K562 (cell line): Measurements from ENCODE around the gene EXOC7. TPM values are rescaled to one million over a fixed set of nuclear protein-coding genes. Genes with fewer than 3 reads are reported as not detected.

Source experiments
- ATAC-seq: fragments of 200-7000 bp; cut with Tn5 transposase; 3 replicates; pipeline ENCODE4 v1.9.1; 2020; ENCODE audit warnings: moderate library complexity
- BruUV-seq: library from RNA; stranded (reverse); fragments of 400-500 nt; replicated peaks from 2 replicates; lab custom pipeline; 2021; lab: Mats Ljungman, UMichigan
- CTCF ChIA-PET: fragments of 300-600 bp; formaldehyde crosslinking; extraction: SDS; loops from one replicate; lab custom pipeline; 2021; ENCODE audit warnings: low intra/inter-chr PET ratio; lab: Yijun Ruan, JAX
- POLR2A ChIA-PET: fragments of 300-600, 350-650 bp; sonication (Branson Sonifier 250); formaldehyde crosslinking; extraction: SDS; loops from one replicate; lab custom pipeline; 2021; ENCODE audit warnings: antibody characterized with exemption, inconsistent platforms; lab: Yijun Ruan, JAX
- DNase-seq, 4 experiments: peaks; one replicate each; pipeline versions ENCODE4 v3.0.0 to v3.0.0-alpha.2; 2011 to 2018; ENCODE audit warnings: low spot score in 3 of 4, mixed read lengths in 3 of 4; ENCODE audit errors: extremely low read depth in 1 of 4
- FAIRE-seq: peaks from 2 replicates; lab custom pipeline; 2011; peaks lifted over from hg19 to GRCh38; lab: Jason Lieb, UNC
- H2AFZ ChIP-seq: 2 replicates; pipeline ENCODE4 v1.6.0; 2011; ENCODE audit warnings: low read depth, low read length, control low read depth, inconsistent platforms
- H3K27ac ChIP-seq: fragments of 200-600 bp; 3 replicates; pipeline ENCODE4 v1.8.0; 2011; ENCODE audit warnings: low read depth, mild to moderate bottlenecking, control low read depth, inconsistent platforms, low read length, moderate library complexity, mixed read lengths; ENCODE audit errors: extremely low read depth
- H3K27me3 ChIP-seq, 2 experiments: fragments of 300-600 bp in 1 of 2; 2 replicates in 1 of 2; 3 replicates in 1 of 2; pipeline versions ENCODE4 v1.6.0 to v1.8.0; 2011; ENCODE audit warnings: inconsistent platforms in 2 of 2, low read length in 2 of 2, mild to moderate bottlenecking in 1 of 2, mixed read lengths in 1 of 2, moderate library complexity in 1 of 2; ENCODE audit not compliant: control insufficient read depth in 2 of 2, insufficient read depth in 2 of 2
- H3K36me3 ChIP-seq: fragments of 300-600 bp; 3 replicates; pipeline ENCODE4 v1.8.0; 2011; ENCODE audit warnings: mild to moderate bottlenecking, low read length, inconsistent platforms; ENCODE audit not compliant: control insufficient read depth, insufficient read depth
- H3K4me1 ChIP-seq, 2 experiments: fragments of 200-600 bp in 1 of 2; replicated peaks in 1 of 2; 2 replicates in 1 of 2; 3 replicates in 1 of 2; pipeline versions ENCODE4 v1.5.1 to v1.8.0; 2011; ENCODE audit warnings: inconsistent platforms in 2 of 2, low read length in 2 of 2, mild to moderate bottlenecking in 1 of 2, mixed read lengths in 1 of 2, moderate library complexity in 1 of 2; ENCODE audit not compliant: control insufficient read depth in 2 of 2, insufficient read depth in 2 of 2
- H3K4me2 ChIP-seq: 2 replicates; pipeline ENCODE4 v1.6.1; 2011; ENCODE audit warnings: low read length, control low read depth, inconsistent platforms, mixed read lengths; ENCODE audit not compliant: insufficient read depth
- H3K4me3 ChIP-seq: fragments of 200-600 bp; sonication (generic), shearing (Covaris generic); 2 replicates; pipeline ENCODE4 v1.5.1; 2016; ENCODE audit warnings: control low read depth, inconsistent platforms
- H3K79me2 ChIP-seq: fragments of 200-600 bp; 3 replicates; pipeline ENCODE4 v1.8.0; 2011; ENCODE audit warnings: low read length, inconsistent platforms; ENCODE audit not compliant: control insufficient read depth, insufficient read depth
- H3K9ac ChIP-seq, 2 experiments: 2 replicates each; pipeline versions ENCODE4 v1.6.0 to v1.6.1; 2011; ENCODE audit warnings: low read depth in 2 of 2, low read length in 2 of 2, control low read depth in 1 of 2, inconsistent platforms in 1 of 2, mild to moderate bottlenecking in 1 of 2, mixed read lengths in 1 of 2; ENCODE audit not compliant: insufficient read depth in 1 of 2
- H3K9me1 ChIP-seq: one replicate; pipeline ENCODE4 v1.6.0; 2011; ENCODE audit warnings: inconsistent platforms, mild to moderate bottlenecking, low read length, moderate library complexity; ENCODE audit not compliant: control insufficient read depth, insufficient read depth
- H3K9me3 ChIP-seq: replicated peaks from 2 replicates; pipeline ENCODE4 v1.5.1; 2011; ENCODE audit warnings: low read depth, low read length, inconsistent platforms; ENCODE audit not compliant: control insufficient read depth, insufficient read depth
- H4K20me1 ChIP-seq: replicated peaks from 2 replicates; pipeline ENCODE4 v1.6.1; 2011; ENCODE audit warnings: low read length, inconsistent platforms, mixed read lengths; ENCODE audit not compliant: control insufficient read depth, insufficient read depth
- GTF2F1 ChIP-seq: IDR thresholded peaks from 2 replicates; pipeline ENCODE4 v1.6.1; 2011; ENCODE audit warnings: low read depth, low read length, improper control_type of control experiment
- NUFIP1 ChIP-seq: fragments of 450-650 bp; IDR thresholded peaks from 2 replicates; pipeline ENCODE4 v1.6.1; 2018; ENCODE audit not compliant: partially characterized antibody
- PPARD ChIP-seq: fragments of 250-450 bp; sonication (Bioruptor Pico); IDR thresholded peaks from 2 replicates; pipeline ENCODE4 v1.8.0; 2022; ENCODE audit warnings: inconsistent platforms, mild to moderate bottlenecking, moderate library complexity
- RBM25 ChIP-seq: fragments of 200-400 bp; formaldehyde crosslinking; IDR thresholded peaks from 2 replicates; pipeline ENCODE4 v1.6.1; 2018; ENCODE audit warnings: low read length, low read depth, moderate library complexity; ENCODE audit not compliant: severe bottlenecking
- STAT5A ChIP-seq: IDR thresholded peaks from 2 replicates; pipeline ENCODE4 v1.6.1; 2012; ENCODE audit warnings: low read length, inconsistent platforms, borderline replicate concordance
- ZFP1 ChIP-seq: fragments of 450-650 bp; formaldehyde crosslinking; IDR thresholded peaks from 2 replicates; pipeline ENCODE4 v1.4.0; 2020; ENCODE audit warnings: mild to moderate bottlenecking, mixed read lengths
- ZNF316 ChIP-seq: fragments of 450-650 bp; IDR thresholded peaks from 2 replicates; pipeline ENCODE4 v1.6.1; 2016
- ZNF778 ChIP-seq: fragments of 450-650 bp; formaldehyde crosslinking; IDR thresholded peaks from 2 replicates; pipeline ENCODE4 v1.4.0; 2020; ENCODE audit warnings: mild to moderate bottlenecking, moderate library complexity
- WGBS: fragments of 100-300 bp; shearing (Covaris generic); methylation state at CpG from one replicate; pipeline ENCODE4 v1.1.6; 2016; ENCODE audit warnings: low coverage, mixed read lengths; ENCODE audit not compliant: insufficient coverage; ENCODE audit errors: missing lambda C conversion rate; 5-methylcytosine and 5-hydroxymethylcytosine counted together
- in situ Hi-C: fragments of 300-500 bp; cut with MboI; formaldehyde crosslinking; loops from 4 replicates; pipeline ENCODE4 v1.15.0; 2018; ENCODE audit warnings: inconsistent platforms, mixed read lengths
- intact Hi-C: fragments of 100-400 bp; cut with micrococcal nuclease; formaldehyde crosslinking; loops from 2 replicates; pipeline ENCODE4 v1.14.2; 2022
- polyA plus RNA-seq, 8 experiments: library from polyadenylated mRNA; depleted of rRNA in 4 of 8; stranded (reverse) in 5 of 8; unstranded in 3 of 8; fragments of >200 nt; fragmentation: Nextera tagmentation in 2 of 8; fragmentation: Illumina TruSeq in 1 of 8; extraction: Ambion mirVana in 2 of 8; extraction: Trizol in 1 of 8; gene quantifications; 2 replicates each; pipeline versions ENCODE4 v1.2.1 to v1.2.3, GENCODE V29; 2011 to 2014; ENCODE audit warnings: inconsistent platforms in 1 of 8, missing spikeins in 1 of 8
- total RNA-seq, 7 experiments: library from RNA; depleted of rRNA in 6 of 7; stranded (reverse); fragments of >200 nt in 6 of 7; fragmentation: Illumina TruSeq in 2 of 7; extraction: Trizol in 2 of 7; gene quantifications; 2 replicates each; pipeline versions ENCODE4 v1.2.1 to v1.2.3, GENCODE V29; 2011 to 2021; ENCODE audit warnings: low replicate concordance in 1 of 7
- TF ChIP-seq, protein P1 (sequence below): sonication (generic); formaldehyde crosslinking; IDR thresholded peaks from 2 replicates; pipeline ENCODE4 v1.8.0; 2022; ENCODE audit warnings: mild to moderate bottlenecking, missing genetic modification reagents
- TF ChIP-seq, protein P2 (sequence below): sonication (generic); formaldehyde crosslinking; IDR thresholded peaks from 2 replicates; pipeline ENCODE4 v1.8.0; 2023; ENCODE audit warnings: missing genetic modification reagents, mild to moderate bottlenecking, borderline replicate concordance

EXOC7 gene
- total and polyA plus RNA-seq, 9 of the 15 experiments (the other 6 are each of a cell fraction or from before 2014, with no cell fraction given): 18.6 to 57.0 (median 35.0) TPM

DNA sequence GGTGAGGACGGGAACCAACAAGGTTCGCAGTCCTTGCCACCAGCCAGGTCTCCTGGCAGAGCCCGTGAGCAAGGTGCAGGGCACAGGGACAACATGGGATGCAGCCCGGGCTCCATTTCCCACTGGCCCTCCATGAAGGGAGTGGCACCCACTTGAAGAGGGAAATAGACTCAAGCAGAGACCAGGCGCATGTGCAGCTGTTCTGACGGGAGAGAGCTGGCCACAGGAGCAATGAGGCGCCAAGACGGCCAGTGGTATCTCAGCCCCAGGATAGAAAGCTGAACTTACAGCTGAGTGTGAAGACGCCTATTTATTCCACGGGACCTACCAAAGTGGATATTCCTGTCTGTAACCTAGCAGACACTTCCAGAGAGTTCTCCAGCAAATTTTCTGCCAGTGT lies 45.6 kb upstream of the EXOC7 start:
- no peak overlapping the region for H3K9ac ChIP-seq
- no peaks in the 10 kb centered on the region for H3K27me3 ChIP-seq
- peaks cover 50% of the 10 kb centered on the region; the same call in 2 of the 3 replicates for H3K36me3 ChIP-seq
- no TSS peak for BruUV-seq
- CTCF ChIA-PET: interaction anchor here (2.8 kb wide), 1 partner anchor 28 kb away, joined by 12 read pairs; no protein-coding TSS in a partner anchor
- H3K4me2 ChIP-seq: no peak overlapping the region
- no peak overlapping the region for H3K4me3 ChIP-seq
- POLR2A ChIA-PET: interaction anchor here (1.1 kb wide), 1 partner anchor 125 kb away, joined by 3 read pairs; no protein-coding TSS in a partner anchor
- H3K4me1 ChIP-seq: 0 out of 5 replicates have a peak, but pooled peaks cover 0 to 3% of the 10 kb centered on the region in 2 experiments
- ATAC-seq (no peak), FAIRE-seq (no peak), DNase-seq (no peak)
- no peak overlapping the region for H2AFZ ChIP-seq
- H3K9me3 ChIP-seq: no peaks in the 10 kb centered on the region
- H3K27ac ChIP-seq: no peak overlapping the region
- intact Hi-C loops: no loop called here
- no peaks in the 10 kb centered on the region for H4K20me1 ChIP-seq
- in situ Hi-C loops: no loop called here
- H3K79me2 ChIP-seq: no peaks in the 10 kb centered on the region
- 83% methylated on average over 10 of the region's 10 CpGs for WGBS
- H3K9me1 ChIP-seq: no peaks in the 10 kb centered on the region
- TF ChIP-seq, protein P1, sequence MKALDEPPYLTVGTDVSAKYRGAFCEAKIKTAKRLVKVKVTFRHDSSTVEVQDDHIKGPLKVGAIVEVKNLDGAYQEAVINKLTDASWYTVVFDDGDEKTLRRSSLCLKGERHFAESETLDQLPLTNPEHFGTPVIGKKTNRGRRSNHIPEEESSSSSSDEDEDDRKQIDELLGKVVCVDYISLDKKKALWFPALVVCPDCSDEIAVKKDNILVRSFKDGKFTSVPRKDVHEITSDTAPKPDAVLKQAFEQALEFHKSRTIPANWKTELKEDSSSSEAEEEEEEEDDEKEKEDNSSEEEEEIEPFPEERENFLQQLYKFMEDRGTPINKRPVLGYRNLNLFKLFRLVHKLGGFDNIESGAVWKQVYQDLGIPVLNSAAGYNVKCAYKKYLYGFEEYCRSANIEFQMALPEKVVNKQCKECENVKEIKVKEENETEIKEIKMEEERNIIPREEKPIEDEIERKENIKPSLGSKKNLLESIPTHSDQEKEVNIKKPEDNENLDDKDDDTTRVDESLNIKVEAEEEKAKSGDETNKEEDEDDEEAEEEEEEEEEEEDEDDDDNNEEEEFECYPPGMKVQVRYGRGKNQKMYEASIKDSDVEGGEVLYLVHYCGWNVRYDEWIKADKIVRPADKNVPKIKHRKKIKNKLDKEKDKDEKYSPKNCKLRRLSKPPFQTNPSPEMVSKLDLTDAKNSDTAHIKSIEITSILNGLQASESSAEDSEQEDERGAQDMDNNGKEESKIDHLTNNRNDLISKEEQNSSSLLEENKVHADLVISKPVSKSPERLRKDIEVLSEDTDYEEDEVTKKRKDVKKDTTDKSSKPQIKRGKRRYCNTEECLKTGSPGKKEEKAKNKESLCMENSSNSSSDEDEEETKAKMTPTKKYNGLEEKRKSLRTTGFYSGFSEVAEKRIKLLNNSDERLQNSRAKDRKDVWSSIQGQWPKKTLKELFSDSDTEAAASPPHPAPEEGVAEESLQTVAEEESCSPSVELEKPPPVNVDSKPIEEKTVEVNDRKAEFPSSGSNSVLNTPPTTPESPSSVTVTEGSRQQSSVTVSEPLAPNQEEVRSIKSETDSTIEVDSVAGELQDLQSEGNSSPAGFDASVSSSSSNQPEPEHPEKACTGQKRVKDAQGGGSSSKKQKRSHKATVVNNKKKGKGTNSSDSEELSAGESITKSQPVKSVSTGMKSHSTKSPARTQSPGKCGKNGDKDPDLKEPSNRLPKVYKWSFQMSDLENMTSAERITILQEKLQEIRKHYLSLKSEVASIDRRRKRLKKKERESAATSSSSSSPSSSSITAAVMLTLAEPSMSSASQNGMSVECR (CRISPR knock-in tag): no peak
- TF ChIP-seq RBM25 (no peak), ZNF778 (CRISPR knock-in tag) (no peak), ZNF316 (no peak), GTF2F1 (no peak), ZFP1 (CRISPR knock-in tag) (no peak), PPARD (CRISPR knock-in tag) (no peak), NUFIP1 (no peak), STAT5A (no peak)
- TF ChIP-seq, protein P2, sequence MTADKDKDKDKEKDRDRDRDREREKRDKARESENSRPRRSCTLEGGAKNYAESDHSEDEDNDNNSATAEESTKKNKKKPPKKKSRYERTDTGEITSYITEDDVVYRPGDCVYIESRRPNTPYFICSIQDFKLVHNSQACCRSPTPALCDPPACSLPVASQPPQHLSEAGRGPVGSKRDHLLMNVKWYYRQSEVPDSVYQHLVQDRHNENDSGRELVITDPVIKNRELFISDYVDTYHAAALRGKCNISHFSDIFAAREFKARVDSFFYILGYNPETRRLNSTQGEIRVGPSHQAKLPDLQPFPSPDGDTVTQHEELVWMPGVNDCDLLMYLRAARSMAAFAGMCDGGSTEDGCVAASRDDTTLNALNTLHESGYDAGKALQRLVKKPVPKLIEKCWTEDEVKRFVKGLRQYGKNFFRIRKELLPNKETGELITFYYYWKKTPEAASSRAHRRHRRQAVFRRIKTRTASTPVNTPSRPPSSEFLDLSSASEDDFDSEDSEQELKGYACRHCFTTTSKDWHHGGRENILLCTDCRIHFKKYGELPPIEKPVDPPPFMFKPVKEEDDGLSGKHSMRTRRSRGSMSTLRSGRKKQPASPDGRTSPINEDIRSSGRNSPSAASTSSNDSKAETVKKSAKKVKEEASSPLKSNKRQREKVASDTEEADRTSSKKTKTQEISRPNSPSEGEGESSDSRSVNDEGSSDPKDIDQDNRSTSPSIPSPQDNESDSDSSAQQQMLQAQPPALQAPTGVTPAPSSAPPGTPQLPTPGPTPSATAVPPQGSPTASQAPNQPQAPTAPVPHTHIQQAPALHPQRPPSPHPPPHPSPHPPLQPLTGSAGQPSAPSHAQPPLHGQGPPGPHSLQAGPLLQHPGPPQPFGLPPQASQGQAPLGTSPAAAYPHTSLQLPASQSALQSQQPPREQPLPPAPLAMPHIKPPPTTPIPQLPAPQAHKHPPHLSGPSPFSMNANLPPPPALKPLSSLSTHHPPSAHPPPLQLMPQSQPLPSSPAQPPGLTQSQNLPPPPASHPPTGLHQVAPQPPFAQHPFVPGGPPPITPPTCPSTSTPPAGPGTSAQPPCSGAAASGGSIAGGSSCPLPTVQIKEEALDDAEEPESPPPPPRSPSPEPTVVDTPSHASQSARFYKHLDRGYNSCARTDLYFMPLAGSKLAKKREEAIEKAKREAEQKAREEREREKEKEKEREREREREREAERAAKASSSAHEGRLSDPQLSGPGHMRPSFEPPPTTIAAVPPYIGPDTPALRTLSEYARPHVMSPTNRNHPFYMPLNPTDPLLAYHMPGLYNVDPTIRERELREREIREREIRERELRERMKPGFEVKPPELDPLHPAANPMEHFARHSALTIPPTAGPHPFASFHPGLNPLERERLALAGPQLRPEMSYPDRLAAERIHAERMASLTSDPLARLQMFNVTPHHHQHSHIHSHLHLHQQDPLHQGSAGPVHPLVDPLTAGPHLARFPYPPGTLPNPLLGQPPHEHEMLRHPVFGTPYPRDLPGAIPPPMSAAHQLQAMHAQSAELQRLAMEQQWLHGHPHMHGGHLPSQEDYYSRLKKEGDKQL: no peak
